ENCODE data around the gene MBP.
A peak's percentile ranks its signal among the peaks of the same experiment; 100 is the strongest.

The MBP gene

GRCh38 chr18:77071711-77072292 lies 60.8 kb downstream of the MBP start:
- Mint-ChIP-seq H3K36me3 (ENCODE audit: low read depth) (peaks cover 33% of the 10 kb centered on the region), H3K4me1 (ENCODE audit: low read depth) (peaks cover 82% of the 10 kb centered on the region), H3K9me3 (no peaks in the 10 kb centered on the region), H3K4me3 (no peak overlapping the region), H3K27me3 (ENCODE audit: low read depth) (no peaks in the 10 kb centered on the region), H3K27ac (peak overlapping the region; percentile 78)

DNA sequence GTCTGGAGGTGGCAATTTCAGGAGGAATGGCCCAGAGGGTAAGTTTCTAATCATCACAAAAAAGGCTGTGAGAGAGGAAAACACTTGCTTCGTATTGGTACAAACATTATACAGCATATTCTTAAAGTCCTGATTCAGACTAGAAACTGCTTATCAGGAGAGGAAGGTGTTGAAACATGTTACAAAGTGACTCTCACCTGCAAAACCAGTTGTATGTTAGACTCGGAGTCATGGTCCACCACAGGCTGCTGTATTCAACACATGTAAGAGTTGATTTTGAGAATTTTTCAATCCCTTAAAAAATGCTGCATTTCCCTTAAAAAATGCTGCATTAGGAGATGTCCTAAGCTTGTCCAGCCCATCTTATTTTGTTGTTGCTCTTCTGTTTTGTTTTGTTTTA lies 61.5 kb downstream of the MBP start:
- no peaks in the 10 kb centered on the region for H3K27me3 Mint-ChIP-seq (ENCODE audit: low read depth)
- peak overlapping the region; percentile 78 for H3K27ac Mint-ChIP-seq
- no peak overlapping the region for H3K4me3 Mint-ChIP-seq
- no peaks in the 10 kb centered on the region for H3K9me3 Mint-ChIP-seq
- H3K36me3 Mint-ChIP-seq (ENCODE audit: low read depth), result peaks cover 34% of the 10 kb centered on the region
- peaks cover 83% of the 10 kb centered on the region for H3K4me1 Mint-ChIP-seq (ENCODE audit: low read depth)

DNA sequence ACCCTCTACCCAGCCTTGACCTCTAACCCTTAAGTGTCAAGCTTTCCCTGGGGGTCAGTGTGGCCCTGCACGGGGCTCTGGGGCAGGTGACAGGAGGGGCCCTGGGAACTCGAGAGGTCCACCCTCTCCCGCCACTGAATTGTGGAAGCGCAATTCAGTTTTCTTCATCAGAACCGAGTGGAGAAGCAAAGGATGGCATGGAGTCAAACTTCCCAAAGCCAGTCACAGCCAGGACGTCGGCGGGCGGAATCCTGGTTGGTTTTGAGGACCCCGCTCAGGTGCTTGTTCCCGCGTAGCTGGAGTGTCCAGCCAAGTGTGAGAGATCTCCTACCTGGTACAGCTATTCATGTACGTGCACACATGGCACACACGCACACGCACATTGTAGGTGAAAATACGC lies 62.0 kb downstream of the MBP start:
- H3K9me3 Mint-ChIP-seq, result no peaks in the 10 kb centered on the region
- H3K4me1 Mint-ChIP-seq (ENCODE audit: low read depth), result peaks cover 88% of the 10 kb centered on the region
- no peak overlapping the region for H3K4me3 Mint-ChIP-seq
- H3K36me3 Mint-ChIP-seq (ENCODE audit: low read depth), result peaks cover 38% of the 10 kb centered on the region
- peak overlapping the region; percentile 78 for H3K27ac Mint-ChIP-seq
- no peaks in the 10 kb centered on the region for H3K27me3 Mint-ChIP-seq (ENCODE audit: low read depth)

DNA sequence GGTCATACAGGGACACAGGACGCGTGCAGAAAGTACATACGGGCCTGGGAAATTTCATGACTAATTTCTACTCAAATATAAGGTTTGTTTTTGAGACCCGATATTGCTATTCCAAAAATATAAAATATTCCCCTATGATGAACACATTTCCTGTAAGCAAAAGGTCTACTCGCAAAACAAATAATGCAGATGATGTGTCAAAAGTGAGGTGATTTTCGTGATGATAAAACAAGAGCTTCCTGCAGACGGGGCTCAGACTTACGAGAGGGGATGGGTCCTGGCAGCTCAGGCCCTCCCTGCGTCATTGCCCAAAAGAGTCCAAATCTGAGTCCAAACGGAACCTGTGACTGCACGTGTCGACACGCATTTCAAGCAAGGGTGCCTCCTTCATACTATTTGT lies 62.7 kb downstream of the MBP start:
- H3K9me3 Mint-ChIP-seq, result no peaks in the 10 kb centered on the region
- peaks cover 89% of the 10 kb centered on the region for H3K4me1 Mint-ChIP-seq (ENCODE audit: low read depth)
- peak overlapping the region; percentile 78 for H3K27ac Mint-ChIP-seq
- no peaks in the 10 kb centered on the region for H3K27me3 Mint-ChIP-seq (ENCODE audit: low read depth)
- peak overlapping the region; percentile 7 for H3K4me3 Mint-ChIP-seq
- peaks cover 44% of the 10 kb centered on the region for H3K36me3 Mint-ChIP-seq (ENCODE audit: low read depth)

DNA sequence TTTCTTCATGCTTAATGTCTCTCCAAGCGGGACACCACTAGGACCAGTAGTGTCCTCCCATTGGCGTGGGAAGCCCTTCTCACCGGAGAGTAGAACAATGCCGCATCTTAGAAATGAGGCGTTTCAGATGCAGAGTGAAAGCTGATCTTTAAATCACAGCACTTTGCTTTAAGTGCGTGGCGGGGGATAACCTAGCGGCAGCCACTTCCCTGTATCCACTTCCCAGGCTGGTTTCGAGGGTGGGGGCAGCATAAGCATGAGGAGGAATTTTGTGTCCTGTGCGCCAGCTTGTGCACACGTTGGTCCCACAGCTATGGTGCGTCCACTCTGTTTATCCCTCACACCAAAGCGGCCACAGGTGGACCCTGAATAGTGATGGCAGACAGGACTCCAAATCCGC lies 63.1 kb downstream of the MBP start:
- H3K4me3 Mint-ChIP-seq, result peak overlapping the region; percentile 7
- peaks cover 92% of the 10 kb centered on the region for H3K4me1 Mint-ChIP-seq (ENCODE audit: low read depth)
- H3K27ac Mint-ChIP-seq, result peak overlapping the region; percentile 78
- peaks cover 49% of the 10 kb centered on the region for H3K36me3 Mint-ChIP-seq (ENCODE audit: low read depth)
- no peaks in the 10 kb centered on the region for H3K27me3 Mint-ChIP-seq (ENCODE audit: low read depth)
- H3K9me3 Mint-ChIP-seq, result no peaks in the 10 kb centered on the region

DNA sequence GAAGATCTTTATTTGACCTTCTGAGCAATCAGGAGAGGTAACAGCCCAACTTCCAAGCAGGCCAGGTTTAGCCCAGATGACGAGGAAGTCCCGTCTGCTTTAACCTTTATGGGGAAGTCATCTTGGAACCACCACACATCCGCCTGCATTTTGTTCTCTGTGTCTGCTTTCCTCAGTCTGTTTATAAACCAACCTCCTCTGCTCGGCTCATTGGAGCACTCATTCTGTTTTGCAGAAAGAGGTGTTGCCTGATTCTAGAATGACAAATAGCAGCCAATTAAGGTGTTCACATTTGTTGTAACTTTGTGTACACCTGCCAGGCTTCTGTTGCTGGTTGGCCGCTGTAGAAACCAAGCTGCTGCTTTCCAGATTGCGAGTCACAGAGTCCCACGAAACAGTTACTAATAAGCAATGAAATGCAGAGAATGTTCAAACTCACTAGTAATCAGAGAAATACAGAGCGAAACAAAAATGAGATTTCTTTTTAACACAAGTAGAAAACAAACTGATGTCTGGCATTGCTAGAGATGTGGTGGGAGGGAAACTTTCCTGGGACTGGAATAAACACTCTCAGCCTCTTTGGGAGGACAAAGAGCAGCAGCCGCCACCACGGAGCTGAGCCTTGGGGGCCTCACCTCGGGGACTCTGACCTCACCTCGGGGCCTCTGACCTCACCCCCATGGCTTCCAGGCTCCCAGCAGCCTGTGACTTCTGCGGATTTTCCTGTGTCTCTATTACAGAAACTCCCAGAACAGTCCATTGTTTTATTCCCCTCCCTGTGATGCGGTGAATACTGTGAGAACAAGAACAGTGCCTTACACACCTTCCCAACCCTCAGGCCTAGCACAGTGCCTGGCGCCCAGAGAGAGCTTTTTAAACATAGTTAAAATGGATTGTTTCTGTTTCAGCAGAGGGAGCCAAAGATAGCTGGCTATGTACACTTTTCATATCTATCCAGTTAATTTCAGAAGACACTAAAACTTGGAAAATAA lies 64.0 kb downstream of the MBP start:
- peak overlapping the region; percentile 72 for H3K4me3 Mint-ChIP-seq
- H3K9me3 Mint-ChIP-seq, result no peaks in the 10 kb centered on the region
- H3K4me1 Mint-ChIP-seq (ENCODE audit: low read depth), result peaks cover 92% of the 10 kb centered on the region
- peaks cover 51% of the 10 kb centered on the region for H3K36me3 Mint-ChIP-seq (ENCODE audit: low read depth)
- H3K27me3 Mint-ChIP-seq (ENCODE audit: low read depth), result no peaks in the 10 kb centered on the region
- peak overlapping the region; percentile 93 for H3K27ac Mint-ChIP-seq

DNA sequence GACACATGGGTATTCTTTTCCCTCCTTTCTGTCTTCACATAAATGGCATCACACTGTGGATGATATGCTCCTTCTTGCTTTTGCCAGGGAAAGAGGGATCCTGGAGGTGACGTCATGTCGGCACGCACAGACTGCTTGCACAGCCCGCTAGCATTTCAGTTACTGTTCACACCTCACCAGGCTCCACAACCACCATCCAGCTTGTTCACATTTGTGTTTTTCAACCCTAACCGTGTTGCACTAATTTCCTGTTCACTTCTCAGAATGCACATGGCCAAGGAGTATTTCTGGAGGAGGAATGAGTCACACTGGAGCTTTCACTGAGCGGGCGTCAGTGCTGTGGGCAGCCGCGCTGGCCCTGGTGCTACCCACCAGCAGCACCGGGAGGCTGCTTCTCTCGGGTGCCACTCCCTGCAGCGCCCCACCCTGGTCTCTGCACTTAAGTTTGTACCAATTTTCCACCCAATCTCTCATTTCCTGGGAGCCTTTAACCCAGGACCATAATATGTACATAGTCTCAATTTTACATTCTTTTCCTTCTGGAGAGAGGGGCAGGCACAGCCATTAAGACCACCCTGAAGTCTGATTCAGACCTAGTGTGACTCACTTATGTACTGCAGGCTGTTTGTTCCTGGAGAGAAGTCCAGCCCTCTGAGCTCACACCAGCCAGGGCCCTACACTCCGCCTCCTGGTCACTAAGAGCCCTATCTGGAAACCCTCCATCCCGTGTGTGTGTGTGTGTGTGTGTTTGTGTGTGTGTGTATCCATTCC lies 65.1 kb downstream of the MBP start:
- Mint-ChIP-seq H3K27me3 (ENCODE audit: low read depth) (no peaks in the 10 kb centered on the region), H3K36me3 (ENCODE audit: low read depth) (peaks cover 54% of the 10 kb centered on the region), H3K4me1 (ENCODE audit: low read depth) (peaks cover 93% of the 10 kb centered on the region)

DNA sequence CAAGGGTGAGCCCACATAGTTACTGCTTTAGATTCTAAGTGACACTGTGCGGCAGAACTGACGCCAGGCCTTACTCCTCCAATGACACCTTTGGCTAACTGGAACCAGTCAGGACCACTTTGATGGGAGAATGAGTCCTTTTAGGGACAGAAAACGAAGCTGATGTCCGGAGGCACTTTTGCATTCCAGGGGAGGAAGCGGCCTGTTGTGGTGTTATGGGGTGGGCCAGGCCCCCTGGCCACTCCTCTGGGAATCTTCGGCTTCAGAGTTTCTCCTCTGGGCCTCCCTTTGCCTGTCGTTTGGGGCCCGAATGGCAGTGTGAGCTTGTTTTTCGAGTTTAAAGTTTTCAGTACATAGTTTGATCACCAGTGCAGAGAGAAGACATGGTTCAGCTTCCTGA lies 65.9 kb downstream of the MBP start:
- H3K9me3 Mint-ChIP-seq, result no peaks in the 10 kb centered on the region
- H3K4me1 Mint-ChIP-seq (ENCODE audit: low read depth), result peaks cover 93% of the 10 kb centered on the region
- H3K36me3 Mint-ChIP-seq (ENCODE audit: low read depth), result peaks cover 61% of the 10 kb centered on the region
- H3K4me3 Mint-ChIP-seq, result peak overlapping the region; percentile 72
- no peaks in the 10 kb centered on the region for H3K27me3 Mint-ChIP-seq (ENCODE audit: low read depth)
- H3K27ac Mint-ChIP-seq, result peak overlapping the region; percentile 93

More for the DNA sequence above, 65.1 kb downstream of the MBP start:
- Mint-ChIP-seq H3K9me3 (no peaks in the 10 kb centered on the region), H3K27ac (peak overlapping the region; percentile 93), H3K4me3 (peak overlapping the region; percentile 72)

DNA sequence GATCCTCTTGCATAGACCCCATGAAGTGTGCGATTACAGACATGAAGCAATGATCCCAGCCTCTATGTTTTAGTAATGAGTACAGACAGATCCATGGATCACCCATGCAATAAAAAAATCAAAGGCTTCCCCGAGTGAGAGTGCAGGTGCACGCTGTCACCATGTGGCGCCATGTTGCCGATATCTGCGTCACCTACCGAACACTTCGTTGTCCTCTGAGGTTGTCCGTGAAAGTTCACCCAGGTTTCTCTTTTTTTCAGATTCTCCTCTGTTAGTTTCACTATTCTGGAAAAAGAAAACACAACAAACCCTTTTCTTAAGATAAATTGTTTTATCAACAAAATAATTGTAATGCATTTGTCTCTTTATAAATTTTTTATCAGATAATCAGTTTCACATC lies 66.5 kb downstream of the MBP start:
- Mint-ChIP-seq H3K27ac (peak overlapping the region; percentile 92), H3K36me3 (ENCODE audit: low read depth) (peaks cover 63% of the 10 kb centered on the region), H3K4me3 (peak overlapping the region; percentile 67), H3K9me3 (no peaks in the 10 kb centered on the region), H3K27me3 (ENCODE audit: low read depth) (no peaks in the 10 kb centered on the region), H3K4me1 (ENCODE audit: low read depth) (peaks cover 93% of the 10 kb centered on the region)

GRCh38 chr18:77065221-77065981 lies 67.2 kb downstream of the MBP start:
- Mint-ChIP-seq H3K4me3 (peak overlapping the region; percentile 67), H3K36me3 (ENCODE audit: low read depth) (peaks cover 60% of the 10 kb centered on the region), H3K9me3 (no peaks in the 10 kb centered on the region), H3K27ac (peak overlapping the region; percentile 92), H3K27me3 (ENCODE audit: low read depth) (no peaks in the 10 kb centered on the region), H3K4me1 (ENCODE audit: low read depth) (peaks cover 95% of the 10 kb centered on the region)

DNA sequence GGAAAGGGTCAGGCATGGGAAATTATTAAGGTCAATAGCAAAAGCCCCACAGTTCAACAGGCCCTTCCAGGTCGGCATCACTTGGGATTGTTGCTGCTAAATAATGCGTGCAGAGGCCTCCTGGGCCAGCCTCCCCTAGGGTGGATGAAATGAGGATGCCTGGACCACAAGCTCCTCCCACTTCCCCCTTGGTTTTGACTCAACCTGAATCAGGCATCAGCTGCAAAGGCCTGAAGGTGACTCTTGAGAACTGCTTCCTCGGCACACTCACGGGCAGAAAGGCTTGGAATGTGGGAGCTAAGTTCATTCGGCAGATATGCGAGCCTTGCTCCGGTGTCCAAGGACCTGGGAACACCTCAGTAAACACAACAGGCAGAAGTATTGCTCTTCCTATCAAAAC lies 69.3 kb downstream of the MBP start:
- Mint-ChIP-seq H3K4me3 (peak overlapping the region; percentile 81), H3K27me3 (ENCODE audit: low read depth) (no peaks in the 10 kb centered on the region), H3K27ac (peak overlapping the region; percentile 99), H3K36me3 (ENCODE audit: low read depth) (peaks cover 59% of the 10 kb centered on the region), H3K4me1 (ENCODE audit: low read depth) (peaks cover 86% of the 10 kb centered on the region), H3K9me3 (no peaks in the 10 kb centered on the region)

DNA sequence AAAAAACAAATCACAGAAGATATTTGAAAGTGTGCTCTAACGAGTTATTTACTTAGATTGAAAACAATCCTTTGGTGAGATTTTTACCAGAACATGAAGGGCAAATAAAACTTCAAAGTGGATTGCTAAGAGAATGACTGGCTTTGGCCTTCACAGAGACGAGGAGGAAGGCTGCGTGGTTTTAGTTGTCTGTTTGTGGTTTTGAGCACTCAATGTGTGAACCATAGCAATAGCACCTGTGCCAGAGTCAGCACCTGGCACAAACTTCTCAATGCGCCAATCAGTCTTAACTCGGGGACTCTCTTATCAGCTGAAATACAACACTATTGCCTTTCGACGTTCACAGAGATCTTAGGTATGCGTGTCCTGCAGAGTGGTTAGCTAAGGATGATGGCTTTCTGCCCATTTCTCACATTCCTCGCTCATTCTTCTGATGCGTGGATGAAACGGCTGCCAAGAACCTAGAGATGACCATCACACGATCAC lies 70.0 kb downstream of the MBP start:
- peak overlapping the region; percentile 99 for H3K27ac Mint-ChIP-seq
- H3K36me3 Mint-ChIP-seq (ENCODE audit: low read depth), result peaks cover 59% of the 10 kb centered on the region
- peaks cover 79% of the 10 kb centered on the region for H3K4me1 Mint-ChIP-seq (ENCODE audit: low read depth)
- no peaks in the 10 kb centered on the region for H3K27me3 Mint-ChIP-seq (ENCODE audit: low read depth)
- H3K4me3 Mint-ChIP-seq, result peak overlapping the region; percentile 81
- H3K9me3 Mint-ChIP-seq, result no peaks in the 10 kb centered on the region

- Mint-ChIP-seq H3K4me3 (peak overlapping the region; percentile 81), H3K27me3 (ENCODE audit: low read depth) (no peaks in the 10 kb centered on the region), H3K4me1 (ENCODE audit: low read depth) (peaks cover 79% of the 10 kb centered on the region), H3K9me3 (no peaks in the 10 kb centered on the region), H3K36me3 (ENCODE audit: low read depth) (peaks cover 57% of the 10 kb centered on the region), H3K27ac (peak overlapping the region; percentile 99)
Measured at GRCh38 chr18:77061946-77062517, 70.6 kb downstream of the MBP start.

Measured in T-helper 1 cell treated with Interleukin-12 subunit alpha and Interleukin-12 subunit beta and Interleukin-4 antibody, amounts not matched to agents 30 μg/mL and 1 μg/mL, for 36 hours (primary cell).